IgD-negative memory B cell (primary cell): ENCODE data around the gene CGREF1. TPM values are rescaled to one million over a fixed set of nuclear protein-coding genes. Genes with fewer than 3 reads are reported as not detected.

Experiments used
- H3K27ac Mint-ChIP-seq, 3 donors: one replicate each; pipeline ENCODE4 v1.8.0; 2020 to 2022; ENCODE audit warnings: mild to moderate bottlenecking in 3 of 3, mixed read lengths in 3 of 3, moderate library complexity in 1 of 3
- H3K27me3 Mint-ChIP-seq: one replicate; pipeline ENCODE4 v1.8.0; 2021; ENCODE audit warnings: mixed read lengths
- H3K36me3 Mint-ChIP-seq: one replicate; pipeline ENCODE4 v1.8.0; 2020; ENCODE audit warnings: mild to moderate bottlenecking, mixed read lengths
- H3K4me1 Mint-ChIP-seq, 3 donors: one replicate each; pipeline ENCODE4 v1.8.0; 2020 to 2022; ENCODE audit warnings: mixed read lengths in 3 of 3, mild to moderate bottlenecking in 1 of 3
- H3K4me3 Mint-ChIP-seq, 4 donors: one replicate each; pipeline ENCODE4 v1.8.0; 2020 to 2022; ENCODE audit warnings: mild to moderate bottlenecking in 4 of 4, mixed read lengths in 4 of 4, moderate library complexity in 3 of 4
- H3K9me3 Mint-ChIP-seq, 3 donors: one replicate each; pipeline ENCODE4 v1.8.0; 2020 to 2021; ENCODE audit warnings: mixed read lengths in 3 of 3, mild to moderate bottlenecking in 1 of 3
- polyA plus RNA-seq: library from polyadenylated mRNA; unstranded; fragments of 300-500 nt; fragmentation: Illumina TruSeq; gene quantifications from one replicate; pipeline ENCODE4 v1.2.3, GENCODE V29; 2021

The CGREF1 gene
- polyA plus RNA-seq, 1 donor from 2014 or later = not detected

DNA sequence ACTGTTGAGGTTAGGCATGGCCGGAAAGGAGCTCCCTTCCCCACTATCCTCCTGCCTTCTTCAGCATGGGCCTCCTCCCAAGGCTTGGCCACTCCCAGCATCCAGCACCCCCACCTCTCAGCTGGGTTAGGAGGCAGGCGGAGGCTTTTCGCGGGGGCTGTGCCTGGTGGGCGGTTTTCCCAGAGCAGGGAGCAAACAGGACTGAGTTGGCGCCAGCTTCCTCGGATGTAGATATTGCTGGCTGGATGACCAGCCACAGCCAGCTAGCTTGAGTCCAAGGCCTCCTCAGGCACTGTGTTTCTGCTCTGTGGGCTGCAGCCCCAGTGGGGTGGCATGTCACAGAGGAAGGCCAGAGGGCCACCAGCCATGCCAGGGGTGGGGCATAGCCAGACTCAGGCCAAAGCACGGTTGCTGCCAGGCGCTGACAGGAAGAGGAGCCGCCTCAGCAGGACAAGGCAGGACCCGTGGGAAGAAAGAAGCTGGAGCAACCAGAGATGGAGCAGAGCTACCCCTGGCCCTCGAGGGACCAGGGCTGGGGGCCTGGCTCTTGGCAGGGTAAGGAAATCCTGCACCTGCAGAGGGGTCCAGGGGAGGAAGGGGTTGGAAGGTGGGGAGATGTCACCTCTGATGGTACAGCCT is 30.0 kb upstream of the CGREF1 start, which contains the start of gene TCF23:
Gene TCF23, plus strand, starts transcription at position 204 of the 639 bp plus-strand sequence. Its CDS starts 130 bp downstream, at position 334.
- Mint-ChIP-seq H3K27me3 (peaks cover 10% of the 10 kb centered on the region), H3K27ac (no peak within 1 kb of the TSS), H3K36me3 (no peaks in the 10 kb centered on the region), H3K9me3 (no peaks in the 10 kb centered on the region), H3K4me3 (no peak within 1 kb of the TSS), H3K4me1 (peaks cover 0 to 1% (median 0%) of the 10 kb centered on the region in 3 donors)

- Mint-ChIP-seq H3K4me1 (peaks cover 0 to 1% (median 0%) of the 10 kb centered on the region in 3 donors), H3K27ac (no peak overlapping the region)
Measured at GRCh38 chr2:27147935-27148334, 29.0 kb upstream of the CGREF1 start.

GRCh38 chr2:27145682-27146081 is 26.8 kb upstream of the CGREF1 start:
- no peaks in the 10 kb centered on the region for H3K36me3 Mint-ChIP-seq
- no peaks in the 10 kb centered on the region for H3K9me3 Mint-ChIP-seq
- peaks cover 6% of the 10 kb centered on the region for H3K27me3 Mint-ChIP-seq
- no peak overlapping the region for H3K27ac Mint-ChIP-seq
- peaks cover 0 to 1% (median 0%) of the 10 kb centered on the region in 3 donors for H3K4me1 Mint-ChIP-seq
- H3K4me3 Mint-ChIP-seq = no peak overlapping the region

More at GRCh38 chr2:27147935-27148334, 29.0 kb upstream of the CGREF1 start:
- no peaks in the 10 kb centered on the region for H3K36me3 Mint-ChIP-seq
- no peak overlapping the region for H3K4me3 Mint-ChIP-seq
- H3K9me3 Mint-ChIP-seq = no peaks in the 10 kb centered on the region
- H3K27me3 Mint-ChIP-seq = peaks cover 9% of the 10 kb centered on the region

GRCh38 chr2:27143285-27143684 is 24.4 kb upstream of the CGREF1 start:
- Mint-ChIP-seq H3K4me3 (no peak overlapping the region), H3K36me3 (no peaks in the 10 kb centered on the region), H3K9me3 (no peaks in the 10 kb centered on the region), H3K27me3 (peaks cover 3% of the 10 kb centered on the region), H3K4me1 (peaks cover 0 to 1% (median 0%) of the 10 kb centered on the region in 3 donors), H3K27ac (no peak overlapping the region)

- no peaks in the 10 kb centered on the region for H3K9me3 Mint-ChIP-seq
- peak within 1 kb of the TSS in 2 of 4 donors; percentile 25 to 53 for H3K4me3 Mint-ChIP-seq
Measured at GRCh38 chr2:27139310-27139709, 20.4 kb upstream of the CGREF1 start, which contains the start of gene PRR30. Gene PRR30 (minus strand): TSS chr2:27139410. CDS start chr2:27138329, 1,081 bp downstream.

GRCh38 chr2:27138111-27138510 is 19.2 kb upstream of the CGREF1 start:
- peaks cover 1% of the 10 kb centered on the region for H3K27me3 Mint-ChIP-seq
- peak overlapping the region in 1 of 3 donors; percentile 41 for H3K27ac Mint-ChIP-seq
- H3K4me3 Mint-ChIP-seq = peak overlapping the region in 1 of 4 donors; percentile 53

More at GRCh38 chr2:27139310-27139709, 20.4 kb upstream of the CGREF1 start, which contains the start of gene PRR30:
- H3K27ac Mint-ChIP-seq = peak within 1 kb of the TSS in 1 of 3 donors; percentile 53
- H3K36me3 Mint-ChIP-seq = no peaks in the 10 kb centered on the region
- H3K4me1 Mint-ChIP-seq = peaks cover 2 to 4% (median 3%) of the 10 kb centered on the region in 3 donors
- H3K27me3 Mint-ChIP-seq = peaks cover 1% of the 10 kb centered on the region

GRCh38 chr2:27137322-27137935 is 18.5 kb upstream of the CGREF1 start:
- Mint-ChIP-seq H3K4me1 (peaks cover 10 to 16% (median 14%) of the 10 kb centered on the region in 3 donors), H3K36me3 (peaks cover 2% of the 10 kb centered on the region), H3K27me3 (peaks cover 1% of the 10 kb centered on the region), H3K27ac (no peak overlapping the region), H3K4me3 (no peak overlapping the region), H3K9me3 (no peaks in the 10 kb centered on the region)

More at GRCh38 chr2:27138111-27138510, 19.2 kb upstream of the CGREF1 start:
- H3K36me3 Mint-ChIP-seq = peaks cover 2% of the 10 kb centered on the region
- H3K9me3 Mint-ChIP-seq = no peaks in the 10 kb centered on the region
- peaks cover 6 to 13% (median 11%) of the 10 kb centered on the region in 3 donors for H3K4me1 Mint-ChIP-seq

DNA sequence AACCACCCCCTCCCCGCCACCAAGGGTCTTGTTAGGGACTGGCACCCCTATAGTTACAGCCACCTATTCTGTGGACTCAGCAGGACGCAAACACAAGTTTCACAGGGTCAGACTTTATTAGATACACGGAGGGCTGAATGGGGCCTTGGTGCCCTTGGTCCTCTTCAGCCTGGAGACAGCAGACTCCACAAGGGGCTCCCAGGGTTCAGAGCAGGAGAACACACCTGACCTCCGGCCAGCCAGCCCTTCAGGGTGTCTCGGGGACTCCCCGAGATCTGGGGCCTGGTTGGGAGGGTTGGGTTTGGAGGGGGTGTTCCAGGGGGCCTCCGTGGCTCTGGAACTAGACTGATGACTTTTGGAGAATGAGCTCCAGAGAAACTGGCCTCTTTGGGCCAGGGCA is 17.8 kb upstream of the CGREF1 start:
- H3K4me3 Mint-ChIP-seq = no peak overlapping the region
- peaks cover 1% of the 10 kb centered on the region for H3K27me3 Mint-ChIP-seq
- peaks cover 2% of the 10 kb centered on the region for H3K36me3 Mint-ChIP-seq
- no peaks in the 10 kb centered on the region for H3K9me3 Mint-ChIP-seq
- H3K4me1 Mint-ChIP-seq = peaks cover 10 to 16% (median 14%) of the 10 kb centered on the region in 3 donors
- peak overlapping the region in 2 of 3 donors; percentile 50 to 57 for H3K27ac Mint-ChIP-seq

GRCh38 chr2:27135478-27135955 is 16.6 kb upstream of the CGREF1 start:
- peak overlapping the region in 2 of 3 donors; percentile 86 to 98 for H3K27ac Mint-ChIP-seq
- H3K36me3 Mint-ChIP-seq = peaks cover 2% of the 10 kb centered on the region
- H3K9me3 Mint-ChIP-seq = no peaks in the 10 kb centered on the region
- H3K27me3 Mint-ChIP-seq = peaks cover 1% of the 10 kb centered on the region
- H3K4me1 Mint-ChIP-seq = peaks cover 10 to 16% (median 14%) of the 10 kb centered on the region in 3 donors
- H3K4me3 Mint-ChIP-seq = peak overlapping the region; percentile 63 to 92 (median 84)

GRCh38 chr2:27134781-27135477 is 16.0 kb upstream of the CGREF1 start:
- H3K4me1 Mint-ChIP-seq = peaks cover 10 to 18% (median 14%) of the 10 kb centered on the region in 3 donors
- peak overlapping the region; percentile 86 to 99 (median 98) for H3K27ac Mint-ChIP-seq
- H3K4me3 Mint-ChIP-seq = peak overlapping the region; percentile 90 to 98 (median 94)
- H3K27me3 Mint-ChIP-seq = peaks cover 1% of the 10 kb centered on the region
- H3K9me3 Mint-ChIP-seq = no peaks in the 10 kb centered on the region
- peaks cover 2% of the 10 kb centered on the region for H3K36me3 Mint-ChIP-seq

DNA sequence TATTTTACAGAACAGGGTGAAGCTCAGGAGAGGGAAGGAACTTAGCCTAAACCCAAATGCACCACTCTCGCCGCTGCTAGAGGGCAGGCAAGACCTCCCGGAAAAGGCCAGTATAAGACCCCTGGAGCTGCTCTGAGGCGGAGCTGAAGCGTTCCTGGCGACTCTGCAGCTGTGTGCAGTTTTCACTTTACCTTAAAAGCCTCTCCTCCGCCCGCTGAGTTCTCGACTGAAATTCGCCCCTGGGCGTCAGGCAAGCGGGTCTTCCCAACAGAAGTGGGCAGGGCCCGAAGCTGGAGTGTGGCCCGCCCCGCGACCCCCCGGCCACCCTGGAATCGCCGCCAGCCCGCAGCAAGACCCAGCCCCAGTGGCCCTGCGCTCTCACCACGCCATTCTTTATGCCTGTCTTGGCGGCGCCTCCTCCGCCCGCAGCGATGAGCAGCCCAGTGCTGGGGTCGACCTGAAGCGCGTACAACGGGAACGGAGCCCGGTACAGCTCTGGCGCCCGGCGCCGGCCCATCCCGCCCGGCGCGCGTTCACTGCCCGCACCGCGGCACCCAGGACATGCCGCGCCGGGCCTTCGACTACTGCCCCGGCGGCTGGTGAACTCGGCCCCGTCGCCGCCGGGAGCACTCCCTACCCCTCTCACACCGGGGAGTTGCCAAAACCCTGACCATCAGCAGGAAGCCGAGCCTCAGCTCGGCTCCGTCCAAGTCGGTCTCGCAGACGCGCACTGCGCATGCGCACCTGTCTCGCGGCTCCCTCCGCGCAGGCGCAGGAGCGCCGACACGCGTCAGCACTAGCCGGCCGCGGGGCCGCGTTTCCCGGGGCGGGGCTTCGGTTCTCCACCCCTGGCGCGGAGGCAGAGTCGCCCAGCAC is 15.2 kb upstream of the CGREF1 start, which contains the start of gene PREB:
Gene PREB, minus strand, starts transcription at position 732 of the 876 bp plus-strand sequence. Its CDS starts 215 bp downstream, at position 517.
- Mint-ChIP-seq H3K36me3 (peaks cover 2% of the 10 kb centered on the region), H3K27ac (peak within 1 kb of the TSS; percentile 86 to 99 (median 98)), H3K4me1 (peaks cover 10 to 18% (median 14%) of the 10 kb centered on the region in 3 donors), H3K27me3 (peaks cover 1% of the 10 kb centered on the region), H3K9me3 (no peaks in the 10 kb centered on the region), H3K4me3 (peak within 1 kb of the TSS; percentile 90 to 98 (median 94))

DNA sequence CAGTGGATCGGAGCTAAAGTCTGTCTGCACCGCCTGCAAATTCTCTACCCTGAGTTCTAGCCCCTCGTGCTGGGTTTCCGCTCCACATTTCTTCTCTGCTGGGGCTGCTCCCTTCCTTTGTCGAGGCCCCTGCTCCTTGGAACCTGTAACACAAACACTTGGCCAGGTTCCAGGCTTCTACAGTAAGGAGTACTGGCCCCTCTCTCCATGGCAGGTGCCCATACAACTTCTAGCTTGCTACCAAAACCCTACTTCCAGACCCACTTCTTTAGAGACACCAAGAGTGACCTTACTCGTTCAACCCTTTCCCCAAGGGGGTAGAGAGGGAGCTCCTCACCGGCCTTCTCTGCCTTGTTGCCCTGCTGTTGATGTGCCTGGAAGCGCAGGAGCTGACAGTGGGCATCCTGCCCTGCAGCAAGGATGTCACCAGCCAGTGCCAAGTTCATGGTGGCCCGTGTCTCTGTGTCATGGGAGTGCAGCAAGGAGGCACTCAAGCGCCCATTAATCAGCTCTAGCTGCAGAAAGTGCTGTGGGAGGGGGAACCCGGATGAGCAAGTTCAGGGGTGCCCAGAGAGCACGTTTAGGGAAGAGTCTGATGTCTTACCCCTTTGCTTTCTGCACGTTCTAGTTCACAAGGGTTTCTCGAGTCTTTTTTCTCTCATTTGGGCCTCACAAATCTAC is 14.4 kb upstream of the CGREF1 start:
- Mint-ChIP-seq H3K4me3 (peak overlapping the region; percentile 90 to 98 (median 94)), H3K36me3 (peaks cover 2% of the 10 kb centered on the region), H3K27ac (peak overlapping the region; percentile 86 to 99 (median 98)), H3K9me3 (no peaks in the 10 kb centered on the region), H3K27me3 (peaks cover 1% of the 10 kb centered on the region), H3K4me1 (peaks cover 10 to 18% (median 14%) of the 10 kb centered on the region in 3 donors)

- Mint-ChIP-seq H3K4me3 (peak overlapping the region in 1 of 4 donors; percentile 52), H3K36me3 (peaks cover 2% of the 10 kb centered on the region), H3K9me3 (no peaks in the 10 kb centered on the region), H3K27ac (no peak overlapping the region), H3K27me3 (peaks cover 1% of the 10 kb centered on the region), H3K4me1 (peaks cover 10 to 18% (median 15%) of the 10 kb centered on the region in 3 donors)
Measured at GRCh38 chr2:27131429-27131828, 12.5 kb upstream of the CGREF1 start.
